ENCODE data around the gene LENG1. TPM values are rescaled to one million over a fixed set of nuclear protein-coding genes. Genes with fewer than 3 reads are reported as not detected.

LENG1 gene
- total RNA-seq, 1 experiment from 2014 or later, result 11.2 TPM

GRCh38 chr19:54180691-54181091, 21.2 kb upstream of the LENG1 start:
- Histone ChIP-seq H3K4me3 (ENCODE audit: low read depth in 2 of 2, low read length in 2 of 2) (no peak overlapping the region), H3K27ac (ENCODE audit: low read length) (no peak overlapping the region), H3K27me3 (ENCODE audit: control insufficient read depth, insufficient read depth, low read length) (no peaks in the 10 kb centered on the region), H3K36me3 (ENCODE audit: control insufficient read depth, insufficient read depth, low read length) (no peaks in the 10 kb centered on the region; the same call in 1 of the 2 replicates), H3K4me1 (ENCODE audit: control insufficient read depth, insufficient read depth, low read length) (no peaks in the 10 kb centered on the region), H3K9me3 (ENCODE audit: control insufficient read depth, insufficient read depth, low read depth, low read length) (no peaks in the 10 kb centered on the region)
- in situ Hi-C loops (cut with HindIII; ENCODE audit: low pct_unique_long_range_greater_than_20kb, low sequenced_read_pairs), result no loop called here
- no peak for DNase-seq (ENCODE audit: low read depth, low spot score)
- BruUV-seq (replicated peaks), result no TSS peak
- CTCF ChIA-PET, result interaction anchor here (1.5 kb wide), 1 partner anchor 9 kb away, joined by 6 read pairs; the partner anchor contains the start of gene MBOAT7
- intact Hi-C loops (cut with micrococcal nuclease; ENCODE audit: unreplicated experiment), result no loop called here
- no peak for TF ChIP-seq POLR2AphosphoS5 (IDR thresholded peaks at IDR 0.05; ENCODE audit: low read depth, low read length)
- TF ChIP-seq, protein P1, sequence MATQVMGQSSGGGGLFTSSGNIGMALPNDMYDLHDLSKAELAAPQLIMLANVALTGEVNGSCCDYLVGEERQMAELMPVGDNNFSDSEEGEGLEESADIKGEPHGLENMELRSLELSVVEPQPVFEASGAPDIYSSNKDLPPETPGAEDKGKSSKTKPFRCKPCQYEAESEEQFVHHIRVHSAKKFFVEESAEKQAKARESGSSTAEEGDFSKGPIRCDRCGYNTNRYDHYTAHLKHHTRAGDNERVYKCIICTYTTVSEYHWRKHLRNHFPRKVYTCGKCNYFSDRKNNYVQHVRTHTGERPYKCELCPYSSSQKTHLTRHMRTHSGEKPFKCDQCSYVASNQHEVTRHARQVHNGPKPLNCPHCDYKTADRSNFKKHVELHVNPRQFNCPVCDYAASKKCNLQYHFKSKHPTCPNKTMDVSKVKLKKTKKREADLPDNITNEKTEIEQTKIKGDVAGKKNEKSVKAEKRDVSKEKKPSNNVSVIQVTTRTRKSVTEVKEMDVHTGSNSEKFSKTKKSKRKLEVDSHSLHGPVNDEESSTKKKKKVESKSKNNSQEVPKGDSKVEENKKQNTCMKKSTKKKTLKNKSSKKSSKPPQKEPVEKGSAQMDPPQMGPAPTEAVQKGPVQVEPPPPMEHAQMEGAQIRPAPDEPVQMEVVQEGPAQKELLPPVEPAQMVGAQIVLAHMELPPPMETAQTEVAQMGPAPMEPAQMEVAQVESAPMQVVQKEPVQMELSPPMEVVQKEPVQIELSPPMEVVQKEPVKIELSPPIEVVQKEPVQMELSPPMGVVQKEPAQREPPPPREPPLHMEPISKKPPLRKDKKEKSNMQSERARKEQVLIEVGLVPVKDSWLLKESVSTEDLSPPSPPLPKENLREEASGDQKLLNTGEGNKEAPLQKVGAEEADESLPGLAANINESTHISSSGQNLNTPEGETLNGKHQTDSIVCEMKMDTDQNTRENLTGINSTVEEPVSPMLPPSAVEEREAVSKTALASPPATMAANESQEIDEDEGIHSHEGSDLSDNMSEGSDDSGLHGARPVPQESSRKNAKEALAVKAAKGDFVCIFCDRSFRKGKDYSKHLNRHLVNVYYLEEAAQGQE (IDR thresholded peaks at IDR 0.05; ENCODE audit: insufficient read depth in 1 of 2, low read depth in 2 of 2, low read length in 1 of 2), result no peak
- TF ChIP-seq, protein P2, sequence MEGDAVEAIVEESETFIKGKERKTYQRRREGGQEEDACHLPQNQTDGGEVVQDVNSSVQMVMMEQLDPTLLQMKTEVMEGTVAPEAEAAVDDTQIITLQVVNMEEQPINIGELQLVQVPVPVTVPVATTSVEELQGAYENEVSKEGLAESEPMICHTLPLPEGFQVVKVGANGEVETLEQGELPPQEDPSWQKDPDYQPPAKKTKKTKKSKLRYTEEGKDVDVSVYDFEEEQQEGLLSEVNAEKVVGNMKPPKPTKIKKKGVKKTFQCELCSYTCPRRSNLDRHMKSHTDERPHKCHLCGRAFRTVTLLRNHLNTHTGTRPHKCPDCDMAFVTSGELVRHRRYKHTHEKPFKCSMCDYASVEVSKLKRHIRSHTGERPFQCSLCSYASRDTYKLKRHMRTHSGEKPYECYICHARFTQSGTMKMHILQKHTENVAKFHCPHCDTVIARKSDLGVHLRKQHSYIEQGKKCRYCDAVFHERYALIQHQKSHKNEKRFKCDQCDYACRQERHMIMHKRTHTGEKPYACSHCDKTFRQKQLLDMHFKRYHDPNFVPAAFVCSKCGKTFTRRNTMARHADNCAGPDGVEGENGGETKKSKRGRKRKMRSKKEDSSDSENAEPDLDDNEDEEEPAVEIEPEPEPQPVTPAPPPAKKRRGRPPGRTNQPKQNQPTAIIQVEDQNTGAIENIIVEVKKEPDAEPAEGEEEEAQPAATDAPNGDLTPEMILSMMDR (IDR thresholded peaks at IDR 0.05), result no peak
- no peak for TF ChIP-seq SIN3A (IDR thresholded peaks at IDR 0.05; ENCODE audit: borderline replicate concordance, insufficient read depth, low read depth, low read length)
- TF ChIP-seq TCF7L2 (IDR thresholded peaks at IDR 0.05; ENCODE audit: low read depth, low read length), result no peak
- POLR2A ChIA-PET, result no interaction called here
- no peak for ATAC-seq

DNA sequence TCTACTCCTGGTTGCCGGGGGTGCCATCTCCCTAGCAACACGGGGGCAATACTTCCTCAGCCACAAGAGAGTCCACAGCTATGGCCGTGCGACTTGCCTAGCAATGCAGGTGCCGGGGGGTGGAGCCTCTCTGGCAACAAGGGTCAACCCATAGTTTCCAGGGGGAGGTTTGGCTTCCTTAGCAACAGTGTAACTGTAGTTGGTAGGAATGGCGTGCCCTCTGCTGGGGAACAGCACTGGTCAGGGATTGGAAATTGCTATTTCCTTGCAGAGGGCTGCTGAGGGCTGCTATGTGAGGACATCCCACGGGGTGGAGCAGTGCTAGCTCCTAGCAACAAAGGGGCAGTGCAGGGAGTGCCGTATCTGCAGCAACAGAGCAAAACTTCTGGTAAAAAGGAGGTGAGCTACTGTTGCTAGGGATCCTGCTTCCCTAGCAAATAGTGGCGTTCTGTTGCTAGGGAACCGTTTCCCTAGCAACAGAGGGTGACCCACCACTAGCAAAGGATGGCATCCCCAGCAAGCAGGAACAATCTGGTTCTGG, 20.5 kb upstream of the LENG1 start:
- ChIA-PET CTCF (interaction anchor here (1.5 kb wide), 1 partner anchor 9 kb away, joined by 6 read pairs; the partner anchor contains the start of gene MBOAT7), POLR2A (no interaction called here)
- in situ Hi-C loops (cut with HindIII; ENCODE audit: low pct_unique_long_range_greater_than_20kb, low sequenced_read_pairs), result no loop called here

More for the DNA sequence above, 20.5 kb upstream of the LENG1 start:
- intact Hi-C loops (cut with micrococcal nuclease; ENCODE audit: unreplicated experiment), result no loop called here
- no peaks in the 10 kb centered on the region for H3K9me3 ChIP-seq (ENCODE audit: control insufficient read depth, insufficient read depth, low read depth, low read length)
- H3K27ac ChIP-seq (ENCODE audit: low read length), result no peak overlapping the region
- no TSS peak for BruUV-seq (replicated peaks)
- no peaks in the 10 kb centered on the region for H3K27me3 ChIP-seq (ENCODE audit: control insufficient read depth, insufficient read depth, low read length)
- no peaks in the 10 kb centered on the region for H3K4me1 ChIP-seq (ENCODE audit: control insufficient read depth, insufficient read depth, low read length)
- H3K4me3 ChIP-seq (ENCODE audit: low read depth in 2 of 2, low read length in 2 of 2), result no peak overlapping the region
- ATAC-seq (peak; percentile 72), DNase-seq (ENCODE audit: low read depth, low spot score) (no peak)
- TF ChIP-seq, protein P1 (IDR thresholded peaks at IDR 0.05; ENCODE audit: insufficient read depth in 1 of 2, low read depth in 2 of 2, low read length in 1 of 2), result no peak
- no peak for TF ChIP-seq SIN3A (IDR thresholded peaks at IDR 0.05; ENCODE audit: borderline replicate concordance, insufficient read depth, low read depth, low read length)
- H3K36me3 ChIP-seq (ENCODE audit: control insufficient read depth, insufficient read depth, low read length), result no peaks in the 10 kb centered on the region; the same call in 1 of the 2 replicates
